ENCODE results near the gene AP4B1.

The AP4B1 gene

DNA sequence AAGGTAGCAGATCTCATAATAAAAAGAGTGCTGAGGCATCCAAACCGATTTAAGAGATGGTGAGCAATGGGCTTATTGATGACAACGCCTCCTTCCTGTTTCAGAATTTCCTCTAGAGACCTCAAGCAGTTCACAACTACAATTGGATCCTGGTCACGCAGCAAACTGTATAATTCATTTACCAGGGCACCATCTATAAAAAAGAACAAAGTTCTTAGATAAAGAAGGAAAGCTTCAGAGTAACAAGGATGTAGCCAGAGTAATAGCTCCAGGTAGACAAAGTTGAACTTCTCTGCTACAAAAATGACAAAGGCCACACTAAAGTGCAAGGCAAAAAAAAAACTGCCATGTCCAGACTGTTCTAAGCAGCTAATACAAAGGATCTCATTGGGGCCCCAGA, 3.4 kb downstream of the AP4B1 start:
- Mint-ChIP-seq H3K9me3 (no peaks in the 10 kb centered on the region), H3K4me1 (ENCODE audit: low read depth in 2 of 2) (peaks cover 40 to 68% of the 10 kb centered on the region in 2 donors), H3K36me3 (ENCODE audit: insufficient read depth) (peaks cover 56% of the 10 kb centered on the region), H3K4me3 (no peak overlapping the region), H3K27ac (peak overlapping the region; percentile 65 to 98), H3K27me3 (no peaks in the 10 kb centered on the region)
- ATAC-seq (replicated peaks) (no peak), DNase-seq (no peak)

DNA sequence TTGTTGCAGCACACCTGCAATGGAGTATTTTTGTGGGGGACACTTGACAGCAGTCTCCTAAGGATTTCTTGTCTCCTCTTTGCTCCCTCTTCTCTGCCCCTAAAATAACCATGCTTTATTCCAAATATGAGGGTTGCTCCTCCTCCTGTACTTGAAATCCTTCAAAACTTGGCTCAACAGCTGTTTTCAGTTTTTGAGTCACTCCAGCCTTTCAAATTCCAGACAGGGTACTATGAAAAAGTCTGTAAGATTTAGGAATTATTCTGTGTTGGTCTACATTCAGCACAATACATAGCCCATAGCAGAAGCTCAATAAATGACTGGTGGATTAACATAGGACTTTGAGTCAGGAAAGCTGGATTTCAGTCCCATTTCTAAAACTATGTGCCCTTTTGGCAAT, 5.5 kb downstream of the AP4B1 start:
- DNase-seq (no peak), ATAC-seq (replicated peaks) (no peak)
- Mint-ChIP-seq H3K9me3 (no peaks in the 10 kb centered on the region), H3K36me3 (ENCODE audit: insufficient read depth) (peaks cover 55% of the 10 kb centered on the region), H3K27ac (peak overlapping the region in 1 of 2 donors; percentile 67), H3K4me3 (no peak overlapping the region), H3K27me3 (no peaks in the 10 kb centered on the region), H3K4me1 (ENCODE audit: low read depth in 2 of 2) (peaks cover 33 to 71% of the 10 kb centered on the region in 2 donors)

DNA sequence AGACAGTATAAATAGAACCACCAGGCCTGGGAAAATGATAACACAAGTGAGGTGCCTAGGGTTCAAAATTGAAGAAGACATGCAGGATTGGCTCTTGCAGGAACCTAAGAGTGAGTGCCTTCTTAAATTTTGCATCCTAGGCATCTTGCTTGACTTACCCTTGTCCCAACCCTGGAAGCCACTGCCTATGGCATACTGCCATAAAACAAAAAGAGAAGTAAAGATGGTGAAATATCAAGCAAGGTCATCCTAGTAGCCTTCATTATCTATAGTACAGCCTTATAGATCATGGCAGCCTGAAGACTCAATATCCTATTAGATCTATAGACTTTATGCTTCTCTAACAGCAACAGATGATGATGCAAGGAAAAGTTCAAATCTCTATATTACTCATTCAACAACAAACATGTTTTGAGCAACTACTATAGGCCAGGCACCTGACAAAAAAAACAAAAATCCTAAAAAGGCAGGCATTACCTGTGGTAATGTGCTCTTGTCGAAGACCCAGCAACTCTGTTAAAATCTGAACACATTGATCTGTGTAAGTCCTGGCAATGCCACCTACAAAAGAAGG, 6.3 kb downstream of the AP4B1 start:
- H3K4me3 Mint-ChIP-seq = no peak overlapping the region
- H3K9me3 Mint-ChIP-seq = no peaks in the 10 kb centered on the region
- ATAC-seq (replicated peaks) (no peak), DNase-seq (no peak)
- H3K27me3 Mint-ChIP-seq = no peaks in the 10 kb centered on the region
- peaks cover 55% of the 10 kb centered on the region for H3K36me3 Mint-ChIP-seq (ENCODE audit: insufficient read depth)
- H3K27ac Mint-ChIP-seq = peak overlapping the region in 1 of 2 donors; percentile 4
- H3K4me1 Mint-ChIP-seq (ENCODE audit: low read depth in 2 of 2) = peaks cover 26 to 69% of the 10 kb centered on the region in 2 donors

DNA sequence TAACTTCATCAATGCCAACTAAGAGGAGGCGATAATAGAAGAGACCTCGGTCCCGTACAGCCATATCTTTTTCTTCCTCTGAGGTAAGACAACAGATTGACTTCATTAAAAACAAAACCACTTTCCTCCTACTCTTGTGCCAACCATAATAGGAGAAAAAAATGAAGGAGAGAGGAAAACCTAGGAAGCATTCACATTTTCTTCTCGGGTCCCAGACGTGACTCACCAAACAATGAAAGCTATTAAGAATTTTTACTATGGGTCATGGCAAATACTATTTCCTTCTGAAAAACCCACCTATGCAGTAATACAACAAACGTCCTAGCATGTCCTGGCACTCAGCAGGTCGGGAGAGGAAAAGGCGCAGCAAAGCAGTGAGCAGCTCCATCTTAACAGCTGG, 8.6 kb downstream of the AP4B1 start:
- H3K27ac Mint-ChIP-seq = peak overlapping the region in 1 of 2 donors; percentile 67
- ATAC-seq (replicated peaks) (no peak), DNase-seq (no peak)
- H3K9me3 Mint-ChIP-seq = no peaks in the 10 kb centered on the region
- peaks cover 48% of the 10 kb centered on the region for H3K36me3 Mint-ChIP-seq (ENCODE audit: insufficient read depth)
- peaks cover 7 to 46% of the 10 kb centered on the region in 2 donors for H3K4me1 Mint-ChIP-seq (ENCODE audit: low read depth in 2 of 2)
- no peaks in the 10 kb centered on the region for H3K27me3 Mint-ChIP-seq
- H3K4me3 Mint-ChIP-seq = no peak overlapping the region

DNA sequence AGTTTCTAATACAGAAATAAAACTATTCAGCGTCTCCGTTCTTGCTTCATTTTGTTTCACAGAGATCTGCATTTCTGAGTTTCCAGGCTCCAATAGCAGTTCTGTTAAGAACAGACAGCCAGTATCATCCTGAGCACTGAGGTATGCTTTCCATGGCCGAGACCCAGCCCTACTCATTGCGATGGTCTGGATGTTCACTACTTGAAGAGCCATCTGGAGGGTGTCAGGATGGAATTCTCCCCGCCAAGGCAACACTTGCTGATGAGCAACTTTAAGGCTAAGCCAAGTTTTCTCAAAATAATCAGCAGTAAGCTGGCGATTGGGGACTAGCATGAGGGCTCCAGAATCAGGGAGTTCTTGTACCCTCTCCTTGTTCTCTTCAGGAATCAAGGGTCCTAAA, 9.5 kb downstream of the AP4B1 start:
- Mint-ChIP-seq H3K27me3 (no peaks in the 10 kb centered on the region), H3K9me3 (no peaks in the 10 kb centered on the region), H3K36me3 (ENCODE audit: insufficient read depth) (peaks cover 43% of the 10 kb centered on the region), H3K27ac (peak overlapping the region in 1 of 2 donors; percentile 76), H3K4me3 (no peak overlapping the region), H3K4me1 (ENCODE audit: low read depth in 2 of 2) (peaks cover 10 to 41% of the 10 kb centered on the region in 2 donors)
- ATAC-seq (replicated peaks) = no peak
- DNase-seq = no peak

DNA sequence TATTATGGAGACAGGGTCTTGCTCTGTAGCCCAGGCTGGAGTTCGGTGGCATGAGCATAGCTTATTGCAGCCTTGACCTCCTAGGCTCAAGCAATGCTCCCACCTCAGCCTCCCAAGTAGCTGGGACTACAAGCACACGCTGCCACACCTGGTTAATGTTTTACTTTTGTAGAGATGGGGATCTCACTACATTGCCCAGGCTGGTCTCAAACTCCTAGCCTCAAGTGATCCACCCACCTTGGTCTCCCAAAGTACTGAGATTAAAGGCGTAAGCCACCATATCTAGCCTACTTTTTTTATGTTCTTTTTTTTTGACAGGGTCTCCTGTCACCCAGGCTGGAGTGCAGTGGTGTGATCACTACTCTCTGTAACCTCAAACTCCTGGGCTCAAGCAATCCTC, 11.3 kb downstream of the AP4B1 start:
- Mint-ChIP-seq H3K27ac (peak overlapping the region; percentile 5 to 76), H3K4me1 (ENCODE audit: low read depth in 2 of 2) (peaks cover 9 to 29% of the 10 kb centered on the region in 2 donors), H3K27me3 (no peaks in the 10 kb centered on the region), H3K4me3 (no peak overlapping the region), H3K36me3 (ENCODE audit: insufficient read depth) (peaks cover 26% of the 10 kb centered on the region), H3K9me3 (no peaks in the 10 kb centered on the region)
- DNase-seq (no peak), ATAC-seq (replicated peaks) (no peak)

DNA sequence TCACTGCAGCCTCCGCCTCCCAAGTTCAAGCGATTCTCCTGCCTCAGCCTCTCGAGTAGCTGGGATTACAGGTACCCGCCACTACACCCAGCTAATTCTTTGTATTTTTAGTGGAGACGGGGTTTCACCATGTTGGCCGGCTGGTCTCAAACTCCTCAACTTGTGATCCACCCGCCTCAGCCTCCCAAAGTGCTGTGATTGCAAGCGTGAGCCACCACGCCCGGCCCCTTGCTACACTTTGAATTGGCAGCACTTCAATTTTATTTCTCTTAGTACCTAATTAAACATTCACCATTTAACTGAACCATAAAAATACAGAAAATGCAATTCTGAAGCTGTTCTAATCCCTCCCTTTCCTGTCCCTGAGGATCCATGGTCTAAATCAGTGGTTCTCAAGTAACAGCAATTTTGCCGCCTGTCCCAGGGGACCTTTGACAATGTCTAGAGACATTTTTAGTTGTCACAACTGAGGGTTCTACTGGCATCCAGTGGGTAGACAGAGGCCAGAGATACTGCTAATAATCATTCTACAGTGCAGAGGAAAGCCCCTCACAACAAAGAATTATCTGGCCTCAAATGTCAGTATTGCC, 12.9 kb downstream of the AP4B1 start:
- no peak for ATAC-seq (replicated peaks)
- DNase-seq = no peak
- no peaks in the 10 kb centered on the region for H3K9me3 Mint-ChIP-seq
- no peak overlapping the region for H3K4me3 Mint-ChIP-seq
- H3K4me1 Mint-ChIP-seq (ENCODE audit: low read depth in 2 of 2) = peaks cover 7 to 25% of the 10 kb centered on the region in 2 donors
- H3K27ac Mint-ChIP-seq = peak overlapping the region in 1 of 2 donors; percentile 68
- peaks cover 12% of the 10 kb centered on the region for H3K36me3 Mint-ChIP-seq (ENCODE audit: insufficient read depth)
- H3K27me3 Mint-ChIP-seq = no peaks in the 10 kb centered on the region

DNA sequence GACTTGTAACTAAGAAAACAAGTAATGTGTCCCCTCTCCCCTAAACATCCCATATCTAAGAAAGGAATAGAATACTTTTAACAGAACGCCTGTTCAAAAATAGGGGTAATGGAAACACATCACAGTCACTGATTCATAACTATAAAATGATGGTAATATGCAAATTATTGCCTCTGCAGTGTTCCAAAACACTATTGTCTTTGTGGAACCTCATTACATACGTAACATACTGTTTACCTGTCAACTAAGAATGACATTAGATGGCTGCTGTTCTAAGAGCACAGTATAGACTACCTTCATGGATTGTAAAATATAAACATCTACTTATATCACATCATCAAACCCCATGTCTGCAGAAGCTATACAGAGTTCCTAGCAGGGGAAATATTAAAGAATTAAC, 13.8 kb downstream of the AP4B1 start:
- H3K4me1 Mint-ChIP-seq (ENCODE audit: low read depth in 2 of 2) = peaks cover 7 to 24% of the 10 kb centered on the region in 2 donors

DNA sequence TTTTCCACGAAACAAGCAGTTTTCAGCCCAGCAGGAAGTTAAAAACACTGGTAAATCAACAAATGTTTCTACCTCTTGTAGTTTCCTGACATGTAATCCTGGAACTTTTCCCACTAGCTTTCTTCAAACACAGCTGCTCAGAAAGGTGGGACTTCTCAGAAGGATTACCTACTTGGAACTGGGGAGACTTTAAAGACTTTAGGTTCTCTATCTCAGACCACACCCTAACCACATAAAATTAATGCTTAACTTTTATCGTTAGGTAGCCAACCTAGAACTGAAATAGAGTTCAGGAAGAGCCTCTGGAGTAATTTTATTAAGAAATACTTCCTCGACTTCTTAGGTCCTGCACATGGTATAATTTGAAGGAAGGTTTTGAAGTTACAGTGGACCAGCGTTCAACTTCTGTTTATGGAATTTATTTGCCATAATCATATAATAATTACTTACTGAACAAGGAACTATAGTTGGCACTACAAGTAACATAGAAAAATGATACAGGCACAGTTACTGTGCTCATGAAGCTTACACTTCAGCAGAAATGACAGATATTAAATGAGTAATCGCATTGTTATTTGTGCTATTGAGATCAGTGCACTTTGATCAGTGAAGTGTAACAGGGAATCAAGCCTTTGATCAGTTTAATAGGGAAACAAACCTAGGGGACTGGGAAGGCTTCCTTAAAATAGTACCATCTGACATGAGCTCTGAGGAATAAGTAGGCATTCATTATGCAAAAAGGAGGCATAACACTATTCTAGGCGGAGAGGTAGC, 17.0 kb downstream of the AP4B1 start, which contains the start of gene BCL2L15:
TSS of gene BCL2L15 (minus strand) at position 180 of the 774 bp plus-strand sequence. CDS start 206 bp downstream, outside the sequence.
- ATAC-seq (replicated peaks) (no peak), DNase-seq (no peak)
- peaks cover 8 to 11% of the 10 kb centered on the region in 2 donors for H3K4me1 Mint-ChIP-seq (ENCODE audit: low read depth in 2 of 2)
- H3K9me3 Mint-ChIP-seq = no peaks in the 10 kb centered on the region
- peak within 1 kb of the TSS in 1 of 2 donors; percentile 16 for H3K27ac Mint-ChIP-seq
- no peaks in the 10 kb centered on the region for H3K27me3 Mint-ChIP-seq
- peaks cover 4% of the 10 kb centered on the region for H3K36me3 Mint-ChIP-seq (ENCODE audit: insufficient read depth)
- no peak within 1 kb of the TSS for H3K4me3 Mint-ChIP-seq

More for the DNA sequence above, 13.8 kb downstream of the AP4B1 start:
- no peaks in the 10 kb centered on the region for H3K27me3 Mint-ChIP-seq
- ATAC-seq (replicated peaks) (no peak), DNase-seq (no peak)
- H3K36me3 Mint-ChIP-seq (ENCODE audit: insufficient read depth) = peaks cover 5% of the 10 kb centered on the region
- no peak overlapping the region for H3K4me3 Mint-ChIP-seq
- no peak overlapping the region for H3K27ac Mint-ChIP-seq
- no peaks in the 10 kb centered on the region for H3K9me3 Mint-ChIP-seq

DNA sequence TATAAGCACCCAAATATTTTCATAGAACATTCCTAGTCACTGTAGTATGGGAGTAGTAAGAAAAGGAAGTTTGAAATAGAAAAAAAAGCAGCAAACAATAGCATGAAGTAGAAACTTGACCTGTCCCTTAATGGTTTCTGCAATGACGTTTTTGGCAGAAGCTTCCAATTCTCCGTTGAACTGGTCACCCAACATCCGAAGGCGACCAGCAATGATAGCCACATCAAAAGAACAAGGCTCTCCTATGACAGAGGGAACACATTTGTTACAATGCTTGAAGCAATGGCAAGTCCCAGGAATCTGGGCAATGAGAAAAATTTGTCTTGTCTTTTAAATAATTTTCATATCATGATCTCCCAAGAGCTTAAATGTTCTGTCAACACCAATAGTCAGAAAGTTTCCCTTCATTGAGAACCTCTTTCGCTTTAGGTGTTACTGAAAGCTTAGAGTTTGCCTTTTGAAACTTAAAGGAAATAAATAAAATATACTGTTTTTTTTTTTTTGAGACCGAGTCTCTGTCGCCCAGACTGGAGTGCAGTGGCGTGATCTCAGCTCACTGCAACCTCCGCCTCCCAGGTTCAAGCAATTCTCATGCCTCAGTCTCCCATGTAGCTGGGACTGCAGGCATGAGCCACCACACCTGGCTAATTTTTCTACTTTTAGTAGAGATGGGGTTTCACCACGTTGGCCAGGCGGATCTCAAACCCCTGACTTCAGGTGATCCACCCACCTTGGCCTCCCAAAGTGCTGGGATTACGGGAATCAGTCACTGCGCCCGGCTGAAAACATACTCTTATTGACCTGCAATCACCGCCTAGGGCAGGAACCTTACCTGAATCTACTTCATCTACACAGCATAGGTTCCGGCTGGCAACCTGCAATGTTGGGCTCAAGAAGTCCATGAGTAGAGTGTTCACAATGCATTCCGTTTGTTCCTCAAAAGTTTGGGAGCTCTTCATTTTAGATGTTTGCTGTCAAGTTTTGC, 17.9 kb downstream of the AP4B1 start:
- Mint-ChIP-seq H3K4me3 (no peak overlapping the region), H3K27me3 (no peaks in the 10 kb centered on the region), H3K4me1 (ENCODE audit: low read depth in 2 of 2) (peaks cover 10 to 12% of the 10 kb centered on the region in 2 donors), H3K27ac (peak overlapping the region in 1 of 2 donors; percentile 16), H3K9me3 (no peaks in the 10 kb centered on the region), H3K36me3 (ENCODE audit: insufficient read depth) (peaks cover 4% of the 10 kb centered on the region)
- DNase-seq (no peak), ATAC-seq (replicated peaks) (no peak)

DNA sequence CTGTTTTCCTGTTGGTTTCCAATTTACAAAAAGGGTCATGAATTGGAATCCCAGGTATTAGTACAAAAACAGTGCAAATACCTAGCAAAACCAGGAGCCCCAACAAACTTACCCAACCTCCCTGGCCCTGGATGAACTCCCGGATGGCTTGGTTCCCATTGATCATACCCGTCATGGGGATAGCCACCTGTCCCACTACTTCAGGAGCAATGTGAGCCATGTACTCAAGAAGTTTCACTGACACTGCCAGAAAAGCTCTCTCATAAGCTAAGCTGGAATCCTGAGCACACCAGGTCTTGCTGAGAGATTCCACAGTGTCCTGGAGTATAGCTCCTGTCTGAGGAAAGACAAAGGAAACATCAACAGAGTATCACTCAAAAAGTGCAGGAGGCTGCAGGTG, 22.9 kb downstream of the AP4B1 start:
- Mint-ChIP-seq H3K27ac (peak overlapping the region in 1 of 2 donors; percentile 26), H3K4me3 (no peak overlapping the region), H3K36me3 (ENCODE audit: insufficient read depth) (peaks cover 4% of the 10 kb centered on the region), H3K4me1 (ENCODE audit: low read depth in 2 of 2) (peaks cover 33 to 37% of the 10 kb centered on the region in 2 donors), H3K9me3 (no peaks in the 10 kb centered on the region), H3K27me3 (no peaks in the 10 kb centered on the region)
- DNase-seq (no peak), ATAC-seq (replicated peaks) (no peak)

DNA sequence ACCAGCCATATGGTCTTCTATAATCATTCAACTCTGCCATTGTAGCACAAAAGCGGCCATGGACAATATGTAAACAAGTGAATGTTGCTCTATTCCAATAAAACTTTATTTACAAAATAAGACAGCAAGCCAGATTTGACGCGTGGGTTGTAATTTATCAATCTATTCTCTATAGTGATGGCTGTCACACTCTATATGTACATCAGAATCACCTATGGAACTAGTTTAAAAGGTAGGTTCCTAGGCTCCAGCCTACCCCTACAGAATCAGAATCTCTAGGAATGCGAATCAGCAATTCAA, 24.9 kb downstream of the AP4B1 start:
- ATAC-seq (replicated peaks) (no peak), DNase-seq (no peak)
- Mint-ChIP-seq H3K36me3 (ENCODE audit: insufficient read depth) (peaks cover under 1% of the 10 kb centered on the region), H3K27ac (peak overlapping the region; percentile 91 to 94), H3K27me3 (no peaks in the 10 kb centered on the region), H3K4me1 (ENCODE audit: low read depth in 2 of 2) (peaks cover 48 to 56% of the 10 kb centered on the region in 2 donors), H3K4me3 (peak overlapping the region; percentile 66 to 74), H3K9me3 (peaks cover 0 to 1% of the 10 kb centered on the region in 2 donors)

DNA sequence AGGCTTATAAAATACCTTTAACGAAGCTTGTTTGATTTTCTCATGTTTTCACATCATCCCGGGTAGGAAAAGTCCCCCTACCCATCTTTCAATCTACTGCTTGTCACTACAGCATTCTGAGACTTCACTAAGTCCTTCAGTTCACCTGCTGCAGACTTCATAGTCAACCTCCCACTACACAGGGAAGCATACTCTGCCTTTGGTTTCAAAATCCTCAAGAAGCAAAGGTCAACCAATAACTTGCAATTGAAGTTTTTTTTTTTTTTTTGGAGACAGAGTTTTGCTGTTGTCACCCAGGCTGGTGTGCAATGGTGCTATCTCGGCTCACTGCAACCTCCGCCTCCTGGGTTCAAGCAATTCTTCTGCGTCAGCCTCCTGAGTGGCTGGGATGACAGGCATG, 28.4 kb downstream of the AP4B1 start:
- Mint-ChIP-seq H3K36me3 (ENCODE audit: insufficient read depth) (peaks cover 7% of the 10 kb centered on the region), H3K27me3 (no peaks in the 10 kb centered on the region), H3K9me3 (peaks cover 0 to 5% of the 10 kb centered on the region in 2 donors), H3K4me3 (peak overlapping the region; percentile 36 to 54), H3K27ac (peak overlapping the region in 1 of 2 donors; percentile 97), H3K4me1 (ENCODE audit: low read depth in 2 of 2) (peaks cover 61 to 75% of the 10 kb centered on the region in 2 donors)
- DNase-seq = no peak
- no peak for ATAC-seq (replicated peaks)

All from effector memory CD8-positive, alpha-beta T cell (primary cell).